ENCODE data around the gene RAD51B.
"Not testable (repeated sequence)": the region's sequence is repeated elsewhere in the genome, so short reads cannot be mapped to it uniquely, and the experiment has no call there.

Gene RAD51B

DNA sequence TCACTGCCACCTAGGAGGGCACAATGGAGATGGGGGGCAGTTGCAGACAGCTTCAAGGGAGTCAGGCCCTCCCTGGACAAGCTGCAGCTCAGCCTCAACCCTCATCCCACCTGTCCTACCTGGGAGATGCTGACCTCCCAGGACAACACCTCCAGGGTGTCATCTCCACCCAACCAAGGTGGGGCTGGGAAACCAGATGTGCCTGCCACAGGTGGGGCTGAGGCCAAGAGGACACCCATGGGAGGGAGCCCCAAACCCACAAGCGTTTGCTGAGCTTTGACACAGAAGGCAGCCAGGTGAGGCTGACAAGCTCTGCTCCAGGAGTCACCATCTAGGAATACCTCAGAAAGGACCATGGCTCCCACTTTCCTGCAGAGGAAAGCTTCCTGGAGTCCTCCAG is 941.8 kb downstream of the RAD51B start:
- no peaks in the 10 kb centered on the region for H3K36me3 ChIP-seq (ENCODE audit: control insufficient read depth, insufficient read depth, low read length)
- no peak for DNase-seq (ENCODE audit: extremely low read depth, insufficient read length)
- no peak overlapping the region for H3K4me3 ChIP-seq (replicated peaks; ENCODE audit: low read depth, low read length)
- TF ChIP-seq, protein P1, sequence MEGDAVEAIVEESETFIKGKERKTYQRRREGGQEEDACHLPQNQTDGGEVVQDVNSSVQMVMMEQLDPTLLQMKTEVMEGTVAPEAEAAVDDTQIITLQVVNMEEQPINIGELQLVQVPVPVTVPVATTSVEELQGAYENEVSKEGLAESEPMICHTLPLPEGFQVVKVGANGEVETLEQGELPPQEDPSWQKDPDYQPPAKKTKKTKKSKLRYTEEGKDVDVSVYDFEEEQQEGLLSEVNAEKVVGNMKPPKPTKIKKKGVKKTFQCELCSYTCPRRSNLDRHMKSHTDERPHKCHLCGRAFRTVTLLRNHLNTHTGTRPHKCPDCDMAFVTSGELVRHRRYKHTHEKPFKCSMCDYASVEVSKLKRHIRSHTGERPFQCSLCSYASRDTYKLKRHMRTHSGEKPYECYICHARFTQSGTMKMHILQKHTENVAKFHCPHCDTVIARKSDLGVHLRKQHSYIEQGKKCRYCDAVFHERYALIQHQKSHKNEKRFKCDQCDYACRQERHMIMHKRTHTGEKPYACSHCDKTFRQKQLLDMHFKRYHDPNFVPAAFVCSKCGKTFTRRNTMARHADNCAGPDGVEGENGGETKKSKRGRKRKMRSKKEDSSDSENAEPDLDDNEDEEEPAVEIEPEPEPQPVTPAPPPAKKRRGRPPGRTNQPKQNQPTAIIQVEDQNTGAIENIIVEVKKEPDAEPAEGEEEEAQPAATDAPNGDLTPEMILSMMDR (IDR thresholded peaks at IDR 0.05; ENCODE audit: insufficient read depth, low read length, poor library complexity, severe bottlenecking): no peak
- H3K27me3 ChIP-seq (replicated peaks; ENCODE audit: control insufficient read depth, insufficient read depth, low read length): no peaks in the 10 kb centered on the region; the same call in 1 of the 2 replicates

DNA sequence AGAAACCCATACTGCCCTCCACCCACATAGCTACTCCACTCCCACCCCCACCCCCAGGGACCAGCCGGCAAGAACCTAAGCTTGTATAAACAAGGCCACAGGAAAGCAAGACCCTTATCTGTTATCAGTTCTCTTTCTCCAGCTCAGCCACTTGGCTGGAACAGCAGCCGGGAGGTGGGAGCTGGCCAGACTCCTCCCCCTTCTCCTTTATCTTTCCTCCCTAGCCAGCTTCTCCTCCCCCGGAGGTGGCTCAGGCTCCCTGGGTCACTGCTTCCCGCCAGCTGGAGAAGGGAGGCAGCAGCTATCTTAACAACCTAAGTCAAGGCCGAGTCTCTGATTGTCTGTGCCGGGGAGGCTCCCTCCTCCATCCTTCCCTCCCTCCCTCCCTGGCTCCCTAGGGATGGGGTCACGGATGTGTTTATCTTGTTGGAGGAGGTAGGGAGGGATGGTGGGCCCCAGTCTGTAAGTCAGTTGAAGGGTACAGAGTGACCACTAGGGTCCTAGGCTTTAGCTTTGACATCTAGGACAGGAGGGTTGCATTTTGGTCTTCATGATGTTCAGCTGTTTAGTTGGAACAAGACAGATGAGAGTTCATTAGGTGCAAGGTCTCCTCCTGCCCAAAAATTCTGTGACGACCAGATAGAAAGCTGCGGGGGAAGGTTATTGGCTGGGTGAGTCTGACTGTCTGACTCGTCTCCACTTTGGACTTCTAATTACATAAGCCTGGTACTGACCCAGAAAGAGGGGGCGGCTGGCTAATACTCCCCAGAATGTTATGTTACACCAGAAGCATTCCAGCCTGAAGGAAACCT is 943.6 kb downstream of the RAD51B start:
- TF ChIP-seq, protein P1 (IDR thresholded peaks at IDR 0.05; ENCODE audit: insufficient read depth, low read length, poor library complexity, severe bottlenecking): no peak
- Histone ChIP-seq H3K27me3 (replicated peaks; ENCODE audit: control insufficient read depth, insufficient read depth, low read length) (no peaks in the 10 kb centered on the region; the same call in 1 of the 2 replicates), H3K4me3 (replicated peaks; ENCODE audit: low read depth, low read length) (no peak overlapping the region), H3K36me3 (ENCODE audit: control insufficient read depth, insufficient read depth, low read length) (no peaks in the 10 kb centered on the region)
- DNase-seq (ENCODE audit: extremely low read depth, insufficient read length): no peak

DNA sequence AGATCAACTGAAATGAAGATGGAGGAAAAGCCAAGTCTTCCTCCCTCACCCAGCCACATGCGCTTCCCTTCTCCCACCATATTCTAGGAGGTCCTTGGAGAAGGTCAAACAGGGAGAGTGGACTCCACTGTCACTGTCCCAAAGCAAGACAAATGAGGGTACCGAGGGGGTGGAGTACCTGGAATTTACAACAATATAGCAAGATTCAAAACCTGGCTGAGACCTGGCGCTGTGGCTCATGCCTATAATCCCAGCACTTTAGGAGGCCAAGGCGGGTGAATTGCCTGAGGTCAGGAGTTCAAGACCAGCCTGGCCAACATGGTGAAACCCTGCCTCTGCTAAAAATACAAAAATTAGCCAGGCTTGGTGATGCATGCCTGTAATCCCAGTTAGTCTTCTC is 944.3 kb downstream of the RAD51B start:
- not testable (repeated sequence) for H3K36me3 ChIP-seq (ENCODE audit: control insufficient read depth, insufficient read depth, low read length); DNase-seq (ENCODE audit: extremely low read depth, insufficient read length); H3K4me3 ChIP-seq (replicated peaks; ENCODE audit: low read depth, low read length); H3K27me3 ChIP-seq (replicated peaks; ENCODE audit: control insufficient read depth, insufficient read depth, low read length)

DNA sequence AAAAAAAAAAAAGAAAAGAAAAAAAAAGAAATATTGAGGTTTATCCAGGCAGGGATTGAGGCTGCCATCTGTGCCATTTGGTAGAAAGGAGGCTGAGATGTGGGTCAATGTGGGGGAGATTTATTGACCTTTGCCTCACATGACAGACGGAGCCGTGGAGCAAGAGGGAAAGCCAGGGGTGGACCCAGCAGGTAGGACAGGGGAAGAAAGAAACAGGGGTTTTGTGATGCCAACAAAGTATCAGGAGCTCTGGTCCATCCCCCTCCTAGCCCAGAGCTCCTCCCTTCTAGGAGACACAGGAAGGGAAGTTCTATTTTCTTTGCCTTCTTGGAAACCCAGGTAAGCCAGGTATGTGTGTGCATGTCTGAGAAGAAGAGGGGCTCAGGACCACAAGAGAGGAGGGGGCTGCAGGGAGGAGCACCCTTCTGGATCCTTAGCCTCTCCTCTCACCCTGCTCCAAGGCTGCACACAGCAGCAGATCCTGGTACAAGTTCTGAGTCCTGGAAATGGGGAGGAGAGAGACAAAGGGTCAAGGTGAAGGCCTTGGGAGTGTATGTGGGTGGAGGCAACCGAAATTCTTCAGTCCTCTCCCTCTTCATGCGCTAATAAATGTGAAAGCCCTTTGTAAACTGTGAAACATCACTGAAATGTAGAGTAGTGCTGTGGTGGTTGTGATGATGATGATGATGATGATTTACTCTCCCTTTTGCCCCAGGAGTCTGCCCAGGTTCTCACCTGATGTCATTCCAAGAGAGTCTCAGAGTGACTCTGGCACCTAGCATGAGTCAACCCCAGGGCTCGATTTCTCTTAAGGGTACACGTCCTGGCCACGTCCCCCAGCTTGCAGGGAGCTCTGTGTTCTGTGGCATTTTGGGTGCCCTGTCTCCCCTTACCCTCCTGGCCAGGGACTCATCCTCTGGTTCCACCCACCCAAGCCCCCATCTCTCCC is 947.0 kb downstream of the RAD51B start:
- DNase-seq (ENCODE audit: extremely low read depth, insufficient read length): no peak
- Histone ChIP-seq H3K36me3 (ENCODE audit: control insufficient read depth, insufficient read depth, low read length) (no peaks in the 10 kb centered on the region), H3K27me3 (replicated peaks; ENCODE audit: control insufficient read depth, insufficient read depth, low read length) (no peaks in the 10 kb centered on the region), H3K4me3 (replicated peaks; ENCODE audit: low read depth, low read length) (no peak overlapping the region)
- TF ChIP-seq, protein P1 (IDR thresholded peaks at IDR 0.05; ENCODE audit: insufficient read depth, low read length, poor library complexity, severe bottlenecking): no peak

DNA sequence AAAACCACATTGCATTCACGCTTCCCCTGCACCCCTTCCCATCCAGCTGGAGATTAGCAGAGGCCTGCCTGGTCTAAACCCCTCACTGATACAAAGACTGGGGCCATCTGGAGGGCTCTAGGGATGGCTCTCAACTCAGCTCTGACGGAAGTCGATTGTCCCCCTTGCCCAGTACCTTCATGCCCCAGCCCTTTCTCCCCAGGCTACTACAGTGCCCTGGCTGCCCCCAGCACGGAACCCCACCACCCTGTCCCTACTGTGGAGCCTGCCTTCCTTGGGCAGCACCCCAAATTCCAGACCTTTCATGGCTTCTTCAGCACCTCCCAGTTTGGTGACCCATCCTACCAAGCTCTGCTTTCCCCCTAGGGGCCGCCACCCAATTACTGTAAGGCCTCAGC is 947.7 kb downstream of the RAD51B start:
- no peaks in the 10 kb centered on the region for H3K27me3 ChIP-seq (replicated peaks; ENCODE audit: control insufficient read depth, insufficient read depth, low read length)
- no peak overlapping the region for H3K4me3 ChIP-seq (replicated peaks; ENCODE audit: low read depth, low read length)
- TF ChIP-seq, protein P1 (IDR thresholded peaks at IDR 0.05; ENCODE audit: insufficient read depth, low read length, poor library complexity, severe bottlenecking): no peak
- no peaks in the 10 kb centered on the region for H3K36me3 ChIP-seq (ENCODE audit: control insufficient read depth, insufficient read depth, low read length)
- DNase-seq (ENCODE audit: extremely low read depth, insufficient read length): no peak

DNA sequence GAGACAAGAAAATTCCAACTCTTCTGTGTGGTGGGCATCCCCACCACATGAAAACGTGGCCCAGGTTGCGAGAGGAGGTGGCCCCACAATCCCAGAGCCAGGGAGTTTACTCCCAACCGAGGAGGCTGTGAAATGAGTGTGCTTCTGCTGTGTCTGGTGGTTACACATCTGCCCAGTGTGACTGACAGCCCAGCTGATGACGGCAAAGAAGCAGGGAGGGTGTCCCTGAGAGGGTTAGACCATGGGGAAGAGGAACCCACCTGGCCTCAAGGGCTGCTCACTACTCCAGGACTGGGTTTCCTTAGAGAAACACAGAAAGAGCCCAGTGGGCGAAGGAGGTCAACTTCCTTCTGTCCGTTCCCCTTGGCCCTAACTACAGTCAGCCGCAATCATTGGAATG is 948.7 kb downstream of the RAD51B start:
- no peak overlapping the region for H3K4me3 ChIP-seq (replicated peaks; ENCODE audit: low read depth, low read length)
- TF ChIP-seq, protein P1 (IDR thresholded peaks at IDR 0.05; ENCODE audit: insufficient read depth, low read length, poor library complexity, severe bottlenecking): no peak
- H3K36me3 ChIP-seq (ENCODE audit: control insufficient read depth, insufficient read depth, low read length): no peaks in the 10 kb centered on the region
- DNase-seq (ENCODE audit: extremely low read depth, insufficient read length): no peak
- H3K27me3 ChIP-seq (replicated peaks; ENCODE audit: control insufficient read depth, insufficient read depth, low read length): no peaks in the 10 kb centered on the region
